Right lobe of liver (tissue), 6 donors: ENCODE data around the gene NUP210. TPM values are rescaled to one million over a fixed set of nuclear protein-coding genes. Genes with fewer than 3 reads are reported as not detected.

Experiments
- ATAC-seq, 4 donors: fragments of 200-7000 bp; cut with Tn5 transposase; one replicate each; pipeline ENCODE4 v1.9.1; 2020; ENCODE audit warnings: mild to moderate bottlenecking in 4 of 4, moderate library complexity in 4 of 4
- DNase-seq, 3 donors: peaks; one replicate each; pipeline ENCODE4 v3.0.0-alpha.2; 2020
- H3K27ac ChIP-seq, 3 donors: fragments of 200-600 bp; one replicate each; pipeline ENCODE4 v1.8.0; 2022
- H3K27me3 ChIP-seq, 2 donors: fragments of 200-600 bp; one replicate each; pipeline ENCODE4 v1.8.0; 2022
- H3K36me3 ChIP-seq, 4 donors: fragments of 200-600 bp; sonication (generic) in 1 of 4; one replicate each; pipeline versions ENCODE4 v1.5.1 to v1.8.0; 2017 to 2022; ENCODE audit warnings: control low read depth in 1 of 4
- H3K4me1 ChIP-seq, 4 donors: fragments of 200-600 bp; sonication (generic) in 1 of 4; one replicate each; pipeline versions ENCODE4 v1.5.1 to v1.8.0; 2017 to 2022; ENCODE audit warnings: control low read depth in 1 of 4
- H3K4me3 ChIP-seq, 3 donors: fragments of 200-600 bp; one replicate each; pipeline ENCODE4 v1.8.0; 2022
- H3K9me3 ChIP-seq, 4 donors: fragments of 200-600 bp; sonication (generic) in 1 of 4; one replicate each; pipeline versions ENCODE4 v1.5.1 to v1.8.0; 2017 to 2022; ENCODE audit warnings: control low read depth in 1 of 4
- CTCF ChIP-seq, 4 donors: fragments of 200-600 bp in 3 of 4; fragments of 450-650 bp in 1 of 4; IDR thresholded peaks; one replicate each; pipeline versions ENCODE4 v1.5.1 to v1.8.0; 2016 to 2022; ENCODE audit warnings: antibody characterized with exemption in 4 of 4, mild to moderate bottlenecking in 2 of 4
- POLR2A ChIP-seq: fragments of 450-650 bp; IDR thresholded peaks from one replicate; pipeline ENCODE4 v1.6.1; 2017; ENCODE audit warnings: antibody characterized with exemption, mild to moderate bottlenecking
- WGBS: methylation state at CpG from one replicate; pipeline ENCODE4 v1.1.6; 2018; ENCODE audit warnings: low coverage, low lambda C conversion rate; ENCODE audit not compliant: insufficient coverage; ENCODE audit errors: missing lambda C conversion rate; 5-methylcytosine and 5-hydroxymethylcytosine counted together
- intact Hi-C, 2 donors: fragments of 100-400 bp; cut with DNase I; formaldehyde crosslinking; loops; one replicate each; pipeline versions ENCODE4 v1.11.2 to v1.14.1; 2022
- total RNA-seq, 6 experiments: library from RNA; depleted of rRNA in 2 of 6; stranded (reverse); fragments of >200 nt in 2 of 6; fragmentation: NEBNext Ultra II Directional in 3 of 6; extraction: Animal tissue kit (Norgen Biotek cat#: 25700) in 3 of 6; gene quantifications; one replicate each; pipeline versions ENCODE4 v1.1.0 to v1.2.4, GENCODE V29; 2016 to 2023
- donor health status: DM: no; HTN: yes; CAD: no.
- donor health status: DM: no; HTN: no; CAD: no.
- donor health status: DM: no; HTN: no; CAD: no.
- donor health status: DM: no; HTN: yes; CAD: no.
- donor health status: DM: no; HTN: yes; CAD: no.

NUP210 gene
- total RNA-seq, 6 experiments from 2014 or later: 11.7 to 17.7 (median 15.6) TPM

DNA sequence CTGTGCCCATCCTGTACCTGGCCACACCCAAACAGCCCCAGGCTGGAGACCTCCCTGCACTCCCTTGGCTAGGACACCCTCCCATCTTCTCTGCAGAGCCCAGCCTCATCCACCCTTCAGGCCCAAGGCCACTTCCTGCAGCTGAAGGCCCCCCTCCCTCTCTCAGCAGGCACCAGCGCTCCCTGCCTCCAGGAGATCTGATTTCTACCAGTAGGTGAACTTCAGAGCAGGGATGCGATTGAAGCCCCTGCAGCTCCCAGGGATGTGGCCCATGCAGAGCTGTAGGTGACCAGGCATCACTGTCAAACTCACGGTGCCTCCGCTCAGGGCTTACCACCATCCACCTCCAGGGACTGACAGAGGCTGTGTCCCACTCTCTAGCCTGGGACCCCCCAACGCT is 96.3 kb downstream of the NUP210 start:
- WGBS: 100% methylated on average over 1 of the region's 5 CpGs
- no peaks in the 10 kb centered on the region for H3K27me3 ChIP-seq
- H3K4me3 ChIP-seq: no peak overlapping the region
- H3K27ac ChIP-seq: no peak overlapping the region
- H3K9me3 ChIP-seq: no peaks in the 10 kb centered on the region
- no peaks in the 10 kb centered on the region for H3K4me1 ChIP-seq
- peaks cover 0 to 77% (median 12%) of the 10 kb centered on the region in 4 donors for H3K36me3 ChIP-seq
- DNase-seq (no peak), ATAC-seq (peak in 1 of 4 donors; percentile 5)
- TF ChIP-seq CTCF (IDR thresholded peaks at IDR 0.05): no peak
- TF ChIP-seq POLR2A: no peak
- intact Hi-C loops: no loop called here

DNA sequence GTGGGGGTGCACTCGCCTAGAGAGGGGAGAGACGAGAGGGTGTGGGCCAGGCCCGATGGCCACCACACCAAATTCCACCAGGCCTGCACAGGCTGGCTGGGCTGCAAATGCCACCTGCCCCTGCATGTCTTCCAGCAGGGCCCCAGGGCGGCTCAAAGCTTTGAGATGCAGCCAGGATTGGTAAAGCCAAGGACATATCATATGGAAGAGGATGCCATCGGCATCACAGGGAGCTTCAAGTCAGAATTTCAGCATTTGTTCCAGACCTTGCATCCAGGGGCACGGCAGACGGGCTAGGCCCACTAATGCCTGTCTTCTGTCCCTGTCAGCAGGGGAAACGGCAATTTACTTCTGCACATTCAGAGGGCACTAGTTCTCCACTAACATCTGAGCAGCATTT is 97.8 kb downstream of the NUP210 start:
- Histone ChIP-seq H3K4me3 (no peak overlapping the region), H3K9me3 (no peaks in the 10 kb centered on the region), H3K27ac (no peak overlapping the region), H3K36me3 (peaks cover 0 to 77% (median 17%) of the 10 kb centered on the region in 4 donors), H3K4me1 (no peaks in the 10 kb centered on the region), H3K27me3 (no peaks in the 10 kb centered on the region)
- TF ChIP-seq CTCF (IDR thresholded peaks at IDR 0.05) (no peak), POLR2A (no peak)
- DNase-seq (no peak), ATAC-seq (no peak)
- intact Hi-C loops: no loop called here
- no CpG with 5 or more reads among the region's 8 CpGs for WGBS

GRCh38 chr3:13319564-13320220 is 100.4 kb downstream of the NUP210 start:
- Histone ChIP-seq H3K4me3 (no peak overlapping the region), H3K27me3 (no peaks in the 10 kb centered on the region), H3K36me3 (peaks cover 0 to 72% (median 23%) of the 10 kb centered on the region in 4 donors), H3K4me1 (no peaks in the 10 kb centered on the region), H3K9me3 (no peaks in the 10 kb centered on the region), H3K27ac (no peak overlapping the region)
- WGBS: 97% methylated on average over 10 of the region's 22 CpGs
- no peak for ATAC-seq
- no peak for DNase-seq
- intact Hi-C loops: no loop called here
- TF ChIP-seq CTCF (IDR thresholded peaks at IDR 0.05): no peak
- TF ChIP-seq POLR2A: no peak

GRCh38 chr3:13318626-13319470 is 101.3 kb downstream of the NUP210 start:
- ATAC-seq: no peak
- intact Hi-C loops: no loop called here
- Histone ChIP-seq H3K27ac (no peak overlapping the region), H3K27me3 (no peaks in the 10 kb centered on the region), H3K9me3 (no peaks in the 10 kb centered on the region), H3K4me1 (no peaks in the 10 kb centered on the region), H3K4me3 (no peak overlapping the region), H3K36me3 (peaks cover 0 to 70% (median 23%) of the 10 kb centered on the region in 4 donors)
- whole genome bisulfite sequencing: 97% methylated on average over 5 of the region's 14 CpGs
- no peak for DNase-seq
- TF ChIP-seq POLR2A (no peak), CTCF (IDR thresholded peaks at IDR 0.05) (no peak)
